ENCODE measurements around the gene ARPC2. TPM values are rescaled to one million over a fixed set of nuclear protein-coding genes. Genes with fewer than 3 reads are reported as not detected.
"Not testable (repeated sequence)": the region's sequence is repeated elsewhere in the genome, so short reads cannot be mapped to it uniquely, and the experiment has no call there.

ARPC2 gene
- 402 and 446 TPM in 2 replicates for total RNA-seq

DNA sequence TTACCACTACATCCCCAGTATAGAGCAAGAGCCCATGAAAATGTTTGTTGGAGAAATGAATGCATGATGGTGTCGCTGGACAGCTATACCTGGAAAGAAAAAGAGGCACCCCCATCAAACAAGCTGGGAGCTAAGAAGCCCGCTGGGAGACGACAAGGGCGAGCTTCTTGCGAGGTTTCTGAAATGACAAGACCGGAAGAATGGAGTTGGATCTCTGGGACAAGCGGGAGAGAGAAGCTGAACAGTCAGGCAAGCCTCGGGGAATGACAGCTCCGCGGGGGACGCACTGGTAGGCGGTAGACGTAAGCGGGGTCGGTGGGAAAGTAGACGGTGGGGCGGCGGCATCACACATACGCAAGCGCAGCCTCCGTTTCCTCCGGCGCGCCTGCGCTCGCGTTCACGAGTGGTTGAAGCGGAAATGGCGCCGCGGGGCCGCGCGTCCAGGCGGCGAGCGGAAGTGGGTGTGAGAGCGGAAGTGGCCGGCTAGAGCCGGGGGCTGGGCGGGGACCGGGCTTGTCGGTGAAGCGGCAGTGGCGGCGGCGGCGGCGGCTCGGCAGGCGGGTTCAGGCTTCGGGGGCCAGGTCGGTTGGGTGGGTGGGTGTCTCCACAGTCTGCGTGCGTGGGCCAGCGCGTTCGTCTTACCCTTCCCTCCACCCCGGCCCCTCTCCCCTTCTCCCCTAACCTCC, at the start of gene ARPC2:
TSS of gene ARPC2 (plus strand) at position 516 of the 686 bp plus-strand sequence. CDS start 282 bp downstream, outside the sequence.
- DNase-seq (ENCODE audit: low read depth, low spot score) = peak; percentile 84

DNA sequence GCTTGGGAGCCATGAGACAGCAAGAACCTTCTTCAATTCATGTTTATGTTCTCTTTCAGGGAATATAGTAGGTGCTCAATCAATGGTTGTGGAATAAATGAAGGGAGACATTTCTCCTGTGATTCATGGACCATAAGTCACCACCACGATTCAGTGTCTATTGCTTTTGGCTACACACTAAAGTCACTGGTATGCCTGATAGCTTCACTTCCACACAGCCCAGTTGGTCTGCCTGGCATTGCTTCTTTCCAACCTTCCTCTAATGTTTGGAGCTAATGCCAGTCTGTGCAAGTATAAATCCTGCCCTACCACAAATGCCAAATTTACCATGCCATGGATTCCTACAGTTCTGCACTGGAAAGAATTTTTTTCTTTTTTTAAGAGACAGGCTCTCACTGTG, 49.0 kb upstream of the ARPC2 start:
- DNase-seq (ENCODE audit: low read depth, low spot score) = no peak

GRCh38 chr2:218168635-218169462, 48.1 kb upstream of the ARPC2 start:
- DNase-seq (ENCODE audit: low read depth, low spot score) = no peak

DNA sequence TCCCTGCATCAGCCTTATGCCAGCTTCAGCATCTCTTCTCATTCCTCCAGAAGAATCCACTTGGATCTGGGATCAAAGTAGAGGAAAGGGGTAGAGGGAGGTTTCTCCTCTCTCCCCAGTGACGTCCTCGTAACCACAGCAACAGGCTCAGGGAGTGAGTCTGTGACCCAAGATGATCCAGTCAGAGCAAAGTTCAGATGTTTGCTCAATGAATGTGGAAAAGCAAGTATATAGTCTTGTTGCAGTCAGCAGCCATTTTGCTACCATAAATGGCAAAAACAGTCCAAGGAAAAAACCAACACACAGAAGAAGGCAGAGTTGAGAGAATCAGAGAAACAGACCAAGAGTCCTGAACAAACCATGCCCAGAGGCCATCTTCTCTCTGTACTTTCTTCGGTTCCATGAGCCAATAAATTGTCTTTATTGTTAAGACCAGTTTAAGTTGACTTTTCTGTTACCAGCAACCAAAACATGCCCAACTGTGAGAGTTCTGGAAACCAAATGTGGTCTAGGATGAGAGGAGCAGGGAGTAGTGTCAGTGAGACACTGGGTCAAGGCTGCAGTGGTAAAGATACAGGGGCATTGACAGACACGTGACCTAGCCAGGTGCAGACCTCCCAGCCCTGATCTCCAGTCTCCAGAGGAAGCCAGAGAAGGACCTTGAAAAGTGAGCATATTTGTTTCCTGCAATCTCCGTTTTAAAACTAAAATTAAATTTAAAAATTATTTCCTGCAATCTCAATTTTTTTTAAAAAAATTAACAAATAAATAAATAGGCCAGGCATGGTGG, 47.0 kb upstream of the ARPC2 start:
- no peak for DNase-seq (ENCODE audit: low read depth, low spot score)

GRCh38 chr2:218171744-218172143, 45.2 kb upstream of the ARPC2 start:
- not testable (repeated sequence) for DNase-seq (ENCODE audit: low read depth, low spot score)

DNA sequence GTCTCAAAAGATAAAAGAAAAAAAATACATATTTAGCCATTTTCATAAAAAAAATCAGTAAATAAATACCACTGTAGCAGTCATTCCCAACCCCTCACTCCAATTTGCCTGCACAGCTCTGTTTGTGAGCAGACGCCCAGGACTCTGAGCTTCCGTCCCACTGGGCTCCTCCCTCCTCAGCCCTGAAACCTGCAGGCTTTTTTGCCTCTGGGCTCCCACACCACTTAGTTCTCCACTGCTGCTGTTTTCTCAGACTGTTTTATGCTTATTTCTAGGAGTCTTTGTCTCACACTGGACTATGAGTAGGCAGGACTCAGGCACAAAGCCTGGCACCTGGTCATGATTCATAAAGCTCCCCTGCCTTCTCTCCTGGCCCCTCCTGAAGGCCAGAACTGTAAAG, 44.1 kb upstream of the ARPC2 start:
- no peak for DNase-seq (ENCODE audit: low read depth, low spot score)

- DNase-seq (ENCODE audit: low read depth, low spot score) = no peak
Observed at GRCh38 chr2:218179782-218180181, 37.2 kb upstream of the ARPC2 start.

- no peak for DNase-seq (ENCODE audit: low read depth, low spot score)
Observed at GRCh38 chr2:218180467-218181114, 36.4 kb upstream of the ARPC2 start.

GRCh38 chr2:218184331-218184730, 32.7 kb upstream of the ARPC2 start:
- DNase-seq (ENCODE audit: low read depth, low spot score) = no peak

GRCh38 chr2:218186355-218186766, 30.6 kb upstream of the ARPC2 start:
- DNase-seq (ENCODE audit: low read depth, low spot score) = peak; percentile 35

DNA sequence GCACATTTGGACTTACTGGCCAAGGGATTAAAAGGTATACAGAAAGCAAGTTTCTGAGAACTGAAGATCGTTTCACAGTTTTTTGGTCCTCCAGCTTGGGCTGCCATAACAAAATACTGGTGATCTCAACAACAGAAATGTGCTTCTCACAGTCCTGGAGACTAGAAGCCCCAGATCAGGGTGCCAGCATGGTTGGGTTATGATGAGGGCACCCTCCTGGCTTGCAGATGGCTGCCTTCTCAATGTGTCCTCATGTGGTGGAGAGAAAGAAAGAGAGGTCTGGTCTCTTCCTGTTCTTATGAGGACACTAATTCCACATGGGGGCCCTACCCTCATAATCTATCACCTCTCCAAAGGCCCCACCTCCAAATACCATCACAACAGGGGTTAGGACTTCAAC, 30.1 kb upstream of the ARPC2 start:
- DNase-seq (ENCODE audit: low read depth, low spot score) = no peak

DNA sequence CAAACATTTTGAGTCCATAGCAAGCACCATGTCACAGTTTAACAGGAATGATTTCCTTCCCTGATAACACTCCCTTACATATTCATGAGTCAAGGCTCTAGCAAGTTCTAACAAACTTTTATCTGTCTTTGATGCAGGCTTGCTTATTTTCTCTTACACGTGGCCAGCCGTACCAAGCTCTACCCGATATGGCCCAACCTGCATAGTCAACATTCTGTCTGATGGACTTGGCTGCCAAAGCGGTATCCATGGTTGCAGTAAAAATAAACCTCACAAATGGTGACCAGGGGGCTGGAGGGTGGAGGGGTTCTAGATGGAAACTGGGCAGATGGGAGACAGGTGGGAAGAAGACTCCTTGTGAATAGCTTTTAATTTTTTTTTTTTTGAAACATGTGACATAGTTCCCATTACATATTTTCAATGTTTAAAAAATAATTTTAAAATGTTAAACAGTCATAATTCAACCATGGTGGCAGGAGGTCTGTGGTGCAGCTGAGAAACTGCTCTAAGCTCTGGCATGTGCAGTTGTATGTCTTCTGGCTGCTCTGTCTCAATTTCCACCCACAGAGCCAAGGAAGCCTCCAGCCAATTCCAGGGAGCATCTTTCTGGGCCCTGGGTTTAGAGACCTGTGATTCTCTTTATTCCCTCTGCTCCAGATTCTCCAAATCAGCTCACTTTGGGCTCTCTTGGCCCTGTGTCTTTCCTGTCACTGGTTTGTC, 29.5 kb upstream of the ARPC2 start:
- no peak for DNase-seq (ENCODE audit: low read depth, low spot score)

GRCh38 chr2:218188528-218188927, 28.5 kb upstream of the ARPC2 start:
- DNase-seq (ENCODE audit: low read depth, low spot score) = no peak

- no peak for DNase-seq (ENCODE audit: low read depth, low spot score)
Observed at GRCh38 chr2:218192902-218193430, 24.0 kb upstream of the ARPC2 start.

DNA sequence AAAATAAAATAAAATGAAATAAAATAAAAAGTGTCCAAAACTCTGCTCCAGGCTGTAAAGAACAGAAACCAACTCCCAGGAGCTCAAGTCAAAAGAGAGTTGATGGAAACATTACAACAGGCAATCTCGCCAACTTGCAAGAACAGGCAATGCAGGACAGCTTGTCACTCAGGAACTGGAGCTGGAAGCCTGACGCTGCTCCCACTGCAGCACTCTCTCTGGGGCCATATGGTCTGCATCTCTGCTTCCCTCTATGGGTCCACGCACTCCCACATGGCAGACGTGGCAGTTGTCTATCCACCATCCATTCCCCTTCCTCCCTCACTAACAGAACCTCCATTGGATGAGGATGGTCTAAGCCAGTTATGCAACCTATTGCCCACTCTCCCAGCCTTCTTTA, 23.3 kb upstream of the ARPC2 start:
- no peak for DNase-seq (ENCODE audit: low read depth, low spot score)

GRCh38 chr2:218194880-218195279, 22.1 kb upstream of the ARPC2 start:
- no peak for DNase-seq (ENCODE audit: low read depth, low spot score)

DNA sequence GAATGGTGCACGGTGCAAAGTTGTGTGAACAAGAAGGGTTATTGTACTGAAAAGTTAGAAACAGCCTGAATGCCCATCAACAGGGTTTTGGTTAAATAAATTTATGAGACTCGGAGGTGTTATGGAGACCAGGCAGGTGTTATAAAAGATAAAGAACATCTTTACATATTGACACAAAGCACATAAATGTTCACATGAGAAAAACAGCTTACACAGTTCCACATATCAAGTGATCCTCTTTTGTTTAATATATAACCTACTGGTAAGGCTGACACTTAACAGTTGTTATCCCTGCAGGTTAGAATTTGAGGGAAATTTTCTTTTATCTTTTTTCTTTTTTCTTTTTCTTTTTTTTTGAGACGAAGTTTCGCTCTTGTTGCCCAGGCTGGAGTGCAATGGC, 20.0 kb upstream of the ARPC2 start:
- DNase-seq (ENCODE audit: low read depth, low spot score) = no peak

DNA sequence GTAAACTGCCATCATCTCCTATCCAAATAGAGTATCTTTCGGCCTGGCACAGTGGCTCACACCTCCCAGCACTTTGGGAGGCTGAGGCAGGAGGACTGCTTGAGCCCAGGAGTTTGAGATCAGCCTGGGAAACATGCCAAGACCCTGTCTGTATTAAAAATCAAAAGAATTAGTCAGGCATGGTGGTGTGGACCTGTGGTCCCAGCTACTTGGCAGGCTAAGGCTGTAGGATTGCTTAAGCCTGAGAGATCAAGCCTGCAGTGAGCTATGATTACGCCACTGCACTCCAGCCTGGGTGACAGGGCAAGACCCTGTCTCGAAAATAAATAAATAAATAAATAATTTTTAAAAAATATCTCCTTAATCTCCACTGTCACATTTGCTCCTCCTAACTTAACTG, 14.7 kb upstream of the ARPC2 start:
- DNase-seq (ENCODE audit: low read depth, low spot score) = no peak

DNA sequence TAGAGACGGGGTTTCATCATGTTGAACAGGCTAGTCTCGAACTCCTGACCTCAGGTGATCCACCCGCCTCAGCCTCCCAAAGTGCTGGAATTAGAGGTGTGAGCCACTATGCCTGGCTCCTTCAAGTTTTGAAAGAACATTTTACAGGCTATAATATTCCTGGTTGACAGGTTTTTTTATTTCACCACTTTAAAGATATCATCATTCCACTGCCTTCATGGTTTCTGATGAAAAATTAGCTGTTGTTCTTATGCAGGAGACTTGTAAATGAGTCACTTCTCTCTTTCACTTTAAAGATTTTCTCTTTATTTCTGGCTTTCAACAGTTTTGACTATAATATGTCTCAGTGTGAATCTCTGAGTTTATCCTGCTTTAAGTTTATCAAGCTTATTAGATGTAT, 7.9 kb upstream of the ARPC2 start:
- DNase-seq (ENCODE audit: low read depth, low spot score) = no peak

DNA sequence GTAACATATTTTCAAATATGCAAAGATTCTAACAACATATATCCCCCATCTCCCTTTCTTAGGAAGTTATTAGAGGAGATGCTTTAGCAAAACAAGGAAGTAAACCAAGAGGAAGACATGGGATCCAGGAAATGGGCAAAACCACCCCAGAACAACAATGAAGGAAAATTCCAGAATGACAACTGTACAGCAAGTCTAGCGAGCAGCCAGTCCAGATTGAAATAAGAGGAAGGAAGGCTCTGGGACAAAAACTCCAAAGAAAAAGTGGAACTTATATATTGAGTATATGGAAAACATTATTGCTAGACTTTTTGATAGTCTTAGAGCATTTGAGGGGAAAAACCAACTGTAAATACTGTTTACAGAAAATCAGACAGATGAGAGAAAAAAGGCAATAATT, 2.9 kb upstream of the ARPC2 start:
- DNase-seq (ENCODE audit: low read depth, low spot score) = no peak

DNA sequence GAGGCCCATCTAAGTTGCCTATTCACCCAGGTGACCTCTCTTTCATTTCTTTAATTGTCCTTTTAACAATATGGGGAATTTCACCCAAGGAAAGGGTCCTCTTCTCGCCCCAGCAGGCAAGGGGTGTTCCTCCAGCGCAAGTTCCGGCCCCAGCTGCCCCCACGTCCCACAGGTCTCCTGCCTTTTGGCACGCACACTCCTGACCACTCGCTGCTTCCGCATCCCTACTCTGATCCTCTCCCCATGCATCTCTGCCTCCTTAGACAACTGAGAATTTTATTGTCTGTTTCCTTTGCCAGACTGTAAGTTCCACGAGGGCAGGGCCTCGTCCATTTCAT, 684 bp upstream of the ARPC2 start:
- no peak for DNase-seq (ENCODE audit: low read depth, low spot score)

Measured in pulmonary artery endothelial cell (primary cell).